ENCODE results near the gene IGFBP6. TPM values are rescaled to one million over a fixed set of nuclear protein-coding genes. Genes with fewer than 3 reads are reported as not detected.
"Not testable (repeated sequence)": the region's sequence is repeated elsewhere in the genome, so short reads cannot be mapped to it uniquely, and the experiment has no call there.

The IGFBP6 gene
- total RNA-seq, 4 donors from 2014 or later, result 246 to 902 (median 719) TPM

DNA sequence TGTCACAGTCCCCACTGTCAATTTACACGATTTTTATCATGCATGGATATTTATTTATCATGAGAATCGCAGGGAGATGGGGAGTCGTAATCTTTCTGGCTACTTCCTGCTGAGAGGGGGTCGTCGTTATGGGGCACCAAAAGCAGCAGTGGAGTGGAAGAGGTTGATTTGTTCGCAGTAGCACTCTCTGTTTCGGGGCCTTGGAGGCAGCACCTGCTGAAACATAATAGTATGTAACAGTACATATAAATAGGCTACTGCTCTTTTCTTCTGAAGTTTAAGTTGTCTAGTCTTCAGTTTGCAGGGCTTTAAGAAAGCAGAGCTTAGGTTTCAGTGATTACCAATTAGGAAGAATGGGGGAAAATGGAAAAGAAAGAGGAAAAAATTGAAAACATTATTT, 9.7 kb downstream of the IGFBP6 start:
- no peak for ATAC-seq (ENCODE audit: low FRiP score)
- DNase-seq (ENCODE audit: low spot score), result no peak
- TF ChIP-seq, protein P1, sequence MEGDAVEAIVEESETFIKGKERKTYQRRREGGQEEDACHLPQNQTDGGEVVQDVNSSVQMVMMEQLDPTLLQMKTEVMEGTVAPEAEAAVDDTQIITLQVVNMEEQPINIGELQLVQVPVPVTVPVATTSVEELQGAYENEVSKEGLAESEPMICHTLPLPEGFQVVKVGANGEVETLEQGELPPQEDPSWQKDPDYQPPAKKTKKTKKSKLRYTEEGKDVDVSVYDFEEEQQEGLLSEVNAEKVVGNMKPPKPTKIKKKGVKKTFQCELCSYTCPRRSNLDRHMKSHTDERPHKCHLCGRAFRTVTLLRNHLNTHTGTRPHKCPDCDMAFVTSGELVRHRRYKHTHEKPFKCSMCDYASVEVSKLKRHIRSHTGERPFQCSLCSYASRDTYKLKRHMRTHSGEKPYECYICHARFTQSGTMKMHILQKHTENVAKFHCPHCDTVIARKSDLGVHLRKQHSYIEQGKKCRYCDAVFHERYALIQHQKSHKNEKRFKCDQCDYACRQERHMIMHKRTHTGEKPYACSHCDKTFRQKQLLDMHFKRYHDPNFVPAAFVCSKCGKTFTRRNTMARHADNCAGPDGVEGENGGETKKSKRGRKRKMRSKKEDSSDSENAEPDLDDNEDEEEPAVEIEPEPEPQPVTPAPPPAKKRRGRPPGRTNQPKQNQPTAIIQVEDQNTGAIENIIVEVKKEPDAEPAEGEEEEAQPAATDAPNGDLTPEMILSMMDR (IDR thresholded peaks at IDR 0.05), result no peak

DNA sequence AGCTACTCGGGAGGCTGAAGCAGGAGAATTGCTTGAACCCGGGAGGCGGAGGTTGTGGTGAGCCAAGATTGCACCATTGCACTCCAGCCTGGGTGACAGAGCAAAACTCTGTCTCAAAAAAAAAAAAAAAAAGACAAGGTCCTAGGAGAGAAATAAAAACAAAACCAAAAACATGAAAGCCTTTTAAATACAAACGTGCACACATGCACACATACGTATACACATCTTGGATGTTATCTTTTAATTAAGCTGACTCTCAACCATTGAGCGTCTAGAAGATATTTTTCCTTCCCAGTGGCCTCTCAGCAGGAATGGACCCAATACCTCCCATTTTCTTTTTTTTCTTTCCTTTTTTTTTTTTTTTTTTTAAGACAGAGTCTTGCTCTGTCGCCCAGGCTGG, 15.0 kb downstream of the IGFBP6 start:
- DNase-seq (ENCODE audit: low spot score), result not testable (repeated sequence)

DNA sequence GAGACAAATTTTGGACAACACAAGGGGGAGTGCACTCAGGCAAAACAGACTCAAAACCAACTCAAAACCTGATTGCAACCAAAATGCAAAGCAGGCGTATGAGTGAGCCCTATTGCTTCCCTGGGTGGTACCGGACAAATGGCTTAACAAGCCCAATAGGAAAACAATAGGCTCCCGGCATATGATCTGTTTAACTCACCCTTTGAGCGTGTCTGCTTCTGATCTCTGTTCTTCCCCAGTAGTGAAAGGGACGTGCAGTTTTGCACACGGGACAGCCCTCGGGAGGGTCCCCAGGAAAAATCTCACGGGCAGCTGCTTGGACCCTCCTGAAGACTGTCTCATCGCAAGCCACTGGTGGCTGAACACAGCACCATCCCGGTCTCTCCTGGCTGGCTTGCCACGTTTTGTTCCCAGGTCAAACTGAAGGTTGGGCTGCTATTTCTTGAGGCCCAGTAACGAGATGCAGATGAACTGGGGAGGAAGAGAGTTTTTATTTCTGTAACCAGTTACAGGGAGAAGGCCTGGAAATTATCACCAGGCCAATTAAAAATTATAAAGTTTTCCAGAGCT, 15.8 kb downstream of the IGFBP6 start:
- ATAC-seq (ENCODE audit: low FRiP score) (no peak), DNase-seq (ENCODE audit: low spot score) (no peak)
- TF ChIP-seq, protein P1 (IDR thresholded peaks at IDR 0.05), result no peak

More for the DNA sequence above, 15.0 kb downstream of the IGFBP6 start:
- not testable (repeated sequence) for ATAC-seq (ENCODE audit: low FRiP score)

DNA sequence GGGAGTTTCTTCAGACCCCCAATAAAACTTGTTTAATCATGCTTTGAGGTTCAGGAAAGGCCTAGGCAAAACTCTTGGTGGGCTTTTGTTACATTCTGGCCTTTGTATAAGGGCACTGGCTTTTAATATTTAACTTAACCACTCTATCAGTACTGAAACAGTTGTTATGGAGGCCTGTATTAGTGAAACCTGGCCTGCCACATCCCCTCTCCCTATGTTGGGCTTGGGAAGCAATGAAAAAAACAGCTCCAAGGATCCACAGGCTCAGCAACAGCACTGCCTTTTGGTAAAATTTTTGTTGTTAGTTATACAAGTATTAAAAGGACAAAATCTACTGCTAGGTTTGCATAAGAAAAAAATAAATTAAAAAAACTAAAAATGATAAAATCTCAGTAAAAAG, 16.5 kb downstream of the IGFBP6 start:
- no peak for DNase-seq (ENCODE audit: low spot score)
- ATAC-seq (ENCODE audit: low FRiP score), result no peak
- TF ChIP-seq, protein P1 (IDR thresholded peaks at IDR 0.05), result no peak

DNA sequence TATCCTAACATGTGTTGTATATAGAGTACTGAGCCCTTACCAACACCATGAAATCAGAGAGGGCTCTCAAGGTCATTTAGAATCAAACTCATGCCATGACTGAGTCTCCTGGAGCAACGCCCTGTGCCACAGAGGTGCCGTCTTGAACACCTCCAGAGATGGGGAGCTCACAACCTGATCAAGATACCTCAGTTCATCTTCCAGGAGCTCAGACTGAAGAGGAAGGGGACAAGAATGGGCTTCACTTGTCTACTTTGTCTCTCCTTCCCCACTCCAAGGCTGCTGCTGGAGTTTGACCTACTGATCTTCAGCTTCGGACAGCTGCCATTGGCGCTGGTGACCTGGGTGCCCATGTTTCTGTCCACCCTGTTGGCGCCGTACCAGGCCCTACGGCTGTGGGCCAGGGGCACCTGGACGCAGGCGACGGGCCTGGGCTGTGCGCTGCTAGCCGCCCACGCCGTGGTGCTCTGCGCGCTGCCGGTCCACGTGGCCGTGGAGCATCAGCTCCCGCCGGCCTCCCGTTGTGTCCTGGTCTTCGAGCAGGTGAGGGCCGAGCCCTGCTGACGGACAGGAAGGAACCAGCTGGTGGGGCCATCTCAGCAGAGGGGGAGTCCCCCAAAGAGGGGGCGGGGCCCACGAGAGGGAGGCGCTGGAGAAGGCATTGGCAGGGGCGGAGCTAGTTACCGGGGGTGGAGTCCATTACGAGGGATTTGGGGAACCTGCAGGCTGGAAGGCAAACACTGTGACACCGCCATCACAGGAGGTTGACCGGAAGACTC, 17.8 kb downstream of the IGFBP6 start:
- DNase-seq (ENCODE audit: low spot score) (no peak), ATAC-seq (ENCODE audit: low FRiP score) (no peak)

DNA sequence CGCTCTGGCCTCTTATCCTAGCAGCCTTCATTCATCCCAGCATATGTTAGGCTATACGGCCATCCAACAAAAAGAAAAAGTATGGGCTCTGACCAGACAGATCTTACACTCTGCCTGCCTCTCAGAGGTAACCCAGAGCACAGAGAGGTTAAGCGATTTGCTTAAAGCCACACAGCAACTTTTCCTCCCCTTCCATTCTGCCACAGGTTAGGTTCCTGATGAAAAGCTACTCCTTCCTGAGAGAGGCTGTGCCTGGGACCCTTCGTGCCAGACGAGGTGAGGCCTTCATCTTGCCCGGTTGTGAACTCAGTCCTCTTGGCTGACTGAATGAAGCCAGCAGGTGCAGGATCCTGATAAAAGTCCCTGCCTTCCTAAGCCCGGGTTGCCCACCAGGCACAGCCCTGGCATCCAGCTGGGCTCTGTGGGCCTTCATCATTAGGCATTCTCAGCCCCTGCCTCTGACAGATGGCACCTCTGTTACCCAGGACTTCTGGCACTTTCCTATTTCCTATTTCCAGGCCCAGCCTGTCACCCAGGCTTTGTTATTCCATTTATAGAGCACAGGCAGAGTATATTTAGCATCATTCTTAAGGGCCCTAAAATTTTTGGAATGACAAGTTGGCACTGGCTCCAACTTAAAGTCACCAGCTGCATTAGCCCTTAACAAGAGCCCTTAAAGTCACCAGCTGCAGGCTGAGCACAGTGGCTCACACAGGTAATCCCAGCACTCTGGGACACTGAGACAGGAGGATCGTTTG, 18.6 kb downstream of the IGFBP6 start:
- TF ChIP-seq, protein P1 (IDR thresholded peaks at IDR 0.05), result no peak
- no peak for DNase-seq (ENCODE audit: low spot score)
- no peak for ATAC-seq (ENCODE audit: low FRiP score)

More for the DNA sequence above, 17.8 kb downstream of the IGFBP6 start:
- TF ChIP-seq, protein P1 (IDR thresholded peaks at IDR 0.05), result no peak

DNA sequence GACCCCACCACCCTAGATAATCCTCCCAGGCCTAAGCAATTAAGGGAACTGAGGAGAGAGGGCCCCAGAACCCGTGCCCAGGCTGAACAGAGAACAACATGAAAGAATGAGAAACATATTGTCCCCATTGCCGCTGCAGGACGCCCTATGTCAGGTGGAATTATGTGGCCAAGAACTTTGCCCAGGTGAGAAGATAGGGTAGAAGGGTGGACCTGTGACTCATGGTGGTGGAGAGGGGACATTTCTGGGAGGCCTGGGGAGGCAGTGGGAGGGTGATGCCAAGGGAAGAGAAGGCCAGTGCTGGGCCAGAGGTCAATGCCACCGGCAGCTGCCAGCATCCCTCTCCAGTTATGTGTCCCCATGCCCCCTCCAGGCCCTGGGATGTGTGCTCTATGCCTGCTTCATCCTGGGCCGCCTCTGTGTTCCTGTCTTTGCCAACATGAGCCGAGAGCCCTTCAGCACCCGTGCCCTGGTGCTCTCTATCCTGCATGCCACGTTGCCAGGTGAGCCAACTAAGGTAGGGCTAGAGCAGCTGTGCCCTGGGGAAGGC, 21.4 kb downstream of the IGFBP6 start:
- TF ChIP-seq, protein P1 (IDR thresholded peaks at IDR 0.05), result no peak
- no peak for ATAC-seq (ENCODE audit: low FRiP score)
- DNase-seq (ENCODE audit: low spot score), result no peak

Measured in omental fat pad (tissue), 4 donors.